Stimulated activated naive B cell treated with anti-CD40 and anti-IgM and Interleukin-4, amounts not matched to agents 10 μg/mL and 1 μg/mL and 100 μg/mL, for 72 hours (primary cell): ENCODE results near the gene KSR1.
"Not testable (repeated sequence)": the region's sequence is repeated elsewhere in the genome, so short reads cannot be mapped to it uniquely, and the experiment has no call there.

Source experiments
- ATAC-seq, 2 donors: fragments of 150-1000 bp; cut with Tn5 transposase; replicated peaks; 2 replicates each; pipeline ENCODE4 v1.10.0; 2021; ENCODE audit warnings: moderate library complexity in 1 of 2
- DNase-seq: peaks from one replicate; pipeline ENCODE4 v3.0.0; 2021
- H3K27ac Mint-ChIP-seq: one replicate; pipeline ENCODE4 v1.8.0; 2022; ENCODE audit warnings: mild to moderate bottlenecking, mixed read lengths
- H3K27me3 Mint-ChIP-seq, 2 donors: one replicate each; pipeline ENCODE4 v1.8.0; 2022; ENCODE audit warnings: mixed read lengths in 2 of 2
- H3K36me3 Mint-ChIP-seq, 2 donors: one replicate each; pipeline ENCODE4 v1.8.0; 2022; ENCODE audit warnings: mixed read lengths in 2 of 2, mild to moderate bottlenecking in 1 of 2
- H3K4me1 Mint-ChIP-seq, 2 donors: one replicate each; pipeline ENCODE4 v1.8.0; 2022; ENCODE audit warnings: mixed read lengths in 2 of 2, mild to moderate bottlenecking in 1 of 2
- H3K4me3 Mint-ChIP-seq, 2 donors: one replicate each; pipeline ENCODE4 v1.8.0; 2022; ENCODE audit warnings: mild to moderate bottlenecking in 2 of 2, mixed read lengths in 2 of 2, moderate library complexity in 1 of 2
- H3K9me3 Mint-ChIP-seq, 2 donors: one replicate each; pipeline ENCODE4 v1.8.0; 2022; ENCODE audit warnings: mixed read lengths in 2 of 2, mild to moderate bottlenecking in 1 of 2

KSR1 gene

GRCh38 chr17:27455914-27456680, at the start of gene KSR1:
Gene KSR1 (plus strand): TSS chr17:27456448. CDS start chr17:27456644, 196 bp downstream.
- Mint-ChIP-seq H3K4me1 (peaks cover 18 to 26% of the 10 kb centered on the region in 2 donors), H3K27ac (peak within 1 kb of the TSS; percentile 74), H3K9me3 (no peaks in the 10 kb centered on the region), H3K4me3 (peak within 1 kb of the TSS; percentile 85 to 90), H3K27me3 (no peaks in the 10 kb centered on the region), H3K36me3 (peaks cover 0 to 5% of the 10 kb centered on the region in 2 donors)
- DNase-seq (peak; percentile 66), ATAC-seq (peak; percentile 96 to 97)

- no peaks in the 10 kb centered on the region for H3K36me3 Mint-ChIP-seq
- ATAC-seq (no peak), DNase-seq (no peak)
- no peak overlapping the region for H3K27ac Mint-ChIP-seq
- H3K27me3 Mint-ChIP-seq: peaks cover 0 to 11% of the 10 kb centered on the region in 2 donors
- H3K9me3 Mint-ChIP-seq: no peaks in the 10 kb centered on the region
- H3K4me1 Mint-ChIP-seq: no peaks in the 10 kb centered on the region
- no peak overlapping the region for H3K4me3 Mint-ChIP-seq
These were observed 48.1 kb upstream of the KSR1 start for GRCh38 chr17:27407916-27408864.

GRCh38 chr17:27408891-27409290, 47.4 kb upstream of the KSR1 start:
- no peak for DNase-seq
- no peak for ATAC-seq
- H3K27me3 Mint-ChIP-seq: peaks cover 0 to 11% of the 10 kb centered on the region in 2 donors
- no peak overlapping the region for H3K4me3 Mint-ChIP-seq
- H3K4me1 Mint-ChIP-seq: no peaks in the 10 kb centered on the region
- no peaks in the 10 kb centered on the region for H3K36me3 Mint-ChIP-seq
- H3K9me3 Mint-ChIP-seq: no peaks in the 10 kb centered on the region
- no peak overlapping the region for H3K27ac Mint-ChIP-seq

GRCh38 chr17:27412158-27412557, 44.1 kb upstream of the KSR1 start:
- not testable (repeated sequence) for H3K27ac Mint-ChIP-seq, H3K9me3 Mint-ChIP-seq, H3K4me1 Mint-ChIP-seq, H3K36me3 Mint-ChIP-seq, H3K4me3 Mint-ChIP-seq, DNase-seq, ATAC-seq
- peaks cover 0 to 11% of the 10 kb centered on the region in 2 donors for H3K27me3 Mint-ChIP-seq

GRCh38 chr17:27413315-27413714, 42.9 kb upstream of the KSR1 start:
- no peaks in the 10 kb centered on the region for H3K4me1 Mint-ChIP-seq
- H3K36me3 Mint-ChIP-seq: no peaks in the 10 kb centered on the region

GRCh38 chr17:27413792-27414191, 42.5 kb upstream of the KSR1 start:
- H3K27ac Mint-ChIP-seq: no peak overlapping the region
- H3K9me3 Mint-ChIP-seq: no peaks in the 10 kb centered on the region
- H3K27me3 Mint-ChIP-seq: peaks cover 0 to 7% of the 10 kb centered on the region in 2 donors
- ATAC-seq: peak; percentile 81 to 91
- no peaks in the 10 kb centered on the region for H3K36me3 Mint-ChIP-seq
- no peaks in the 10 kb centered on the region for H3K4me1 Mint-ChIP-seq
- DNase-seq: no peak
- H3K4me3 Mint-ChIP-seq: no peak overlapping the region

More at GRCh38 chr17:27413315-27413714, 42.9 kb upstream of the KSR1 start:
- H3K9me3 Mint-ChIP-seq: no peaks in the 10 kb centered on the region
- no peak overlapping the region for H3K27ac Mint-ChIP-seq
- no peak overlapping the region for H3K4me3 Mint-ChIP-seq
- DNase-seq (no peak), ATAC-seq (peak; percentile 63 to 73)
- peaks cover 0 to 7% of the 10 kb centered on the region in 2 donors for H3K27me3 Mint-ChIP-seq

- H3K27me3 Mint-ChIP-seq: peaks cover 0 to 6% of the 10 kb centered on the region in 2 donors
- peak in 1 of 2 donors; percentile 18 for ATAC-seq
- no peak overlapping the region for H3K27ac Mint-ChIP-seq
- no peak for DNase-seq
- no peaks in the 10 kb centered on the region for H3K9me3 Mint-ChIP-seq
- no peaks in the 10 kb centered on the region for H3K4me1 Mint-ChIP-seq
- H3K4me3 Mint-ChIP-seq: no peak overlapping the region
- no peaks in the 10 kb centered on the region for H3K36me3 Mint-ChIP-seq
These were observed 42.0 kb upstream of the KSR1 start for GRCh38 chr17:27414271-27414670.

GRCh38 chr17:27414694-27415093, 41.6 kb upstream of the KSR1 start:
- no peak for DNase-seq
- no peaks in the 10 kb centered on the region for H3K4me1 Mint-ChIP-seq
- no peak overlapping the region for H3K27ac Mint-ChIP-seq
- no peak for ATAC-seq
- no peaks in the 10 kb centered on the region for H3K36me3 Mint-ChIP-seq
- H3K27me3 Mint-ChIP-seq: peaks cover 0 to 1% of the 10 kb centered on the region in 2 donors
- H3K9me3 Mint-ChIP-seq: no peaks in the 10 kb centered on the region
- no peak overlapping the region for H3K4me3 Mint-ChIP-seq

GRCh38 chr17:27415120-27415795, 41.0 kb upstream of the KSR1 start:
- DNase-seq (no peak), ATAC-seq (no peak)
- Mint-ChIP-seq H3K4me3 (no peak overlapping the region), H3K9me3 (no peaks in the 10 kb centered on the region), H3K27ac (no peak overlapping the region), H3K36me3 (no peaks in the 10 kb centered on the region), H3K4me1 (no peaks in the 10 kb centered on the region), H3K27me3 (no peaks in the 10 kb centered on the region)

GRCh38 chr17:27417596-27418365, 38.5 kb upstream of the KSR1 start:
- DNase-seq (no peak), ATAC-seq (no peak)
- no peaks in the 10 kb centered on the region for H3K4me1 Mint-ChIP-seq
- H3K27me3 Mint-ChIP-seq: no peaks in the 10 kb centered on the region
- H3K9me3 Mint-ChIP-seq: no peaks in the 10 kb centered on the region
- H3K36me3 Mint-ChIP-seq: no peaks in the 10 kb centered on the region
- H3K27ac Mint-ChIP-seq: no peak overlapping the region
- no peak overlapping the region for H3K4me3 Mint-ChIP-seq

- no peaks in the 10 kb centered on the region for H3K9me3 Mint-ChIP-seq
- H3K27me3 Mint-ChIP-seq: no peaks in the 10 kb centered on the region
These were observed 38.0 kb upstream of the KSR1 start for GRCh38 chr17:27418366-27418615.

GRCh38 chr17:27419156-27419555, 37.1 kb upstream of the KSR1 start:
- no peak for ATAC-seq
- no peak overlapping the region for H3K27ac Mint-ChIP-seq
- no peaks in the 10 kb centered on the region for H3K9me3 Mint-ChIP-seq

More at GRCh38 chr17:27418366-27418615, 38.0 kb upstream of the KSR1 start:
- no peak overlapping the region for H3K4me3 Mint-ChIP-seq
- peaks cover 1 to 2% of the 10 kb centered on the region in 2 donors for H3K4me1 Mint-ChIP-seq
- H3K36me3 Mint-ChIP-seq: no peaks in the 10 kb centered on the region
- H3K27ac Mint-ChIP-seq: no peak overlapping the region
- no peak for DNase-seq
- no peak for ATAC-seq

GRCh38 chr17:27420211-27420950, 35.9 kb upstream of the KSR1 start:
- Mint-ChIP-seq H3K36me3 (no peaks in the 10 kb centered on the region), H3K4me3 (no peak overlapping the region), H3K27ac (no peak overlapping the region), H3K9me3 (no peaks in the 10 kb centered on the region), H3K27me3 (peaks cover 0 to 1% of the 10 kb centered on the region in 2 donors), H3K4me1 (peaks cover 4 to 5% of the 10 kb centered on the region in 2 donors)
- ATAC-seq (no peak), DNase-seq (no peak)

More at GRCh38 chr17:27419156-27419555, 37.1 kb upstream of the KSR1 start:
- Mint-ChIP-seq H3K36me3 (no peaks in the 10 kb centered on the region), H3K27me3 (no peaks in the 10 kb centered on the region), H3K4me3 (no peak overlapping the region), H3K4me1 (peaks cover 4 to 5% of the 10 kb centered on the region in 2 donors)
- no peak for DNase-seq
